Neural progenitor cell (in vitro differentiated cells): ENCODE results near the gene IKZF5. TPM values are rescaled to one million over a fixed set of nuclear protein-coding genes. Genes with fewer than 3 reads are reported as not detected.

Experiments
- DNase-seq: peaks from one replicate; pipeline ENCODE4 v3.0.0-alpha.2; 2016; ENCODE audit warnings: low spot score
- H2AFZ ChIP-seq: fragments of 200-600 bp; sonication (generic); replicated peaks from 2 replicates; pipeline ENCODE4 v1.6.1; 2016; ENCODE audit warnings: antibody characterized with exemption
- H3F3A ChIP-seq: fragments of 200-600 bp; sonication (generic); 2 replicates; pipeline ENCODE4 v1.6.1; 2016; ENCODE audit warnings: antibody characterized with exemption, low read depth
- H3K27ac ChIP-seq: fragments of 200-600 bp; sonication (generic); 2 replicates; pipeline ENCODE4 v1.5.1; 2016; ENCODE audit warnings: mild to moderate bottlenecking
- H3K27me3 ChIP-seq: fragments of 200-600 bp; sonication (generic); 2 replicates; pipeline ENCODE4 v1.6.1; 2016; ENCODE audit warnings: mild to moderate bottlenecking, moderate library complexity
- H3K36me3 ChIP-seq: fragments of 200-600 bp; sonication (generic); 2 replicates; pipeline ENCODE4 v1.5.1; 2016
- H3K4me1 ChIP-seq: fragments of 200-600 bp; sonication (generic); 2 replicates; pipeline ENCODE4 v1.6.1; 2016; ENCODE audit warnings: mixed run types
- H3K4me2 ChIP-seq: fragments of 200-600 bp; sonication (generic); 2 replicates; pipeline ENCODE4 v1.6.1; 2016
- H3K4me3 ChIP-seq: fragments of 200-600 bp; sonication (generic); 2 replicates; pipeline ENCODE4 v1.5.1; 2016
- H3K79me2 ChIP-seq: fragments of 200-600 bp; sonication (generic); 2 replicates; pipeline ENCODE4 v1.6.1; 2016; ENCODE audit warnings: low read depth
- H3K9ac ChIP-seq: fragments of 200-600 bp; sonication (generic); 2 replicates; pipeline ENCODE4 v1.6.1; 2016
- H3K9me3 ChIP-seq: fragments of 200-600 bp; sonication (generic); 2 replicates; pipeline ENCODE4 v1.5.1; 2016; ENCODE audit warnings: low read depth
- H4K20me1 ChIP-seq: fragments of 200-600 bp; sonication (generic); 2 replicates; pipeline ENCODE4 v1.6.1; 2016; ENCODE audit warnings: low read depth
- H3K27ac Mint-ChIP-seq: 3 replicates; pipeline ENCODE4 v1.8.0; 2021; ENCODE audit warnings: mixed read lengths
- H3K27me3 Mint-ChIP-seq: 2 replicates; pipeline ENCODE4 v1.8.0; 2022; ENCODE audit warnings: low read depth, mild to moderate bottlenecking, inconsistent platforms, moderate library complexity, mixed read lengths; ENCODE audit not compliant: insufficient read depth
- H3K36me3 Mint-ChIP-seq: 3 replicates; pipeline ENCODE4 v1.8.0; 2021; ENCODE audit warnings: mixed read lengths
- H3K4me1 Mint-ChIP-seq: 3 replicates; pipeline ENCODE4 v1.8.0; 2021; ENCODE audit warnings: mixed read lengths
- H3K4me3 Mint-ChIP-seq: 3 replicates; pipeline ENCODE4 v1.8.0; 2021; ENCODE audit warnings: mild to moderate bottlenecking, moderate library complexity, mixed read lengths
- H3K9me3 Mint-ChIP-seq: 3 replicates; pipeline ENCODE4 v1.8.0; 2020; ENCODE audit warnings: mixed read lengths
- CTCF ChIP-seq: fragments of 200-600 bp; sonication (generic); IDR thresholded peaks from 2 replicates; pipeline ENCODE4 v1.5.1; 2017; ENCODE audit warnings: antibody characterized with exemption, mild to moderate bottlenecking
- EZH2 ChIP-seq: fragments of 200-600 bp; sonication (generic); IDR thresholded peaks from 2 replicates; pipeline ENCODE4 v1.6.1; 2017; ENCODE audit warnings: antibody characterized with exemption, mild to moderate bottlenecking, moderate library complexity
- EZH2phosphoT487 ChIP-seq: fragments of 200-600 bp; sonication (generic); IDR thresholded peaks from 2 replicates; pipeline ENCODE4 v1.6.1; 2017; ENCODE audit warnings: antibody characterized with exemption
- total RNA-seq: library from RNA; depleted of rRNA; stranded (reverse); fragments of >200 nt; gene quantifications from 2 replicates; pipeline ENCODE4 v1.2.3, GENCODE V29; 2015; ENCODE audit warnings: low replicate concordance

The IKZF5 gene
- total RNA-seq, 1 donor from 2014 or later, result 10.7 TPM

GRCh38 chr10:123016228-123016627 is 7.6 kb upstream of the IKZF5 start:
- peaks cover 2% of the 10 kb centered on the region for H3F3A ChIP-seq
- peaks cover 8% of the 10 kb centered on the region for H3K4me1 ChIP-seq
- TF ChIP-seq EZH2phosphoT487 (no peak), EZH2 (no peak), CTCF (no peak)
- H4K20me1 ChIP-seq, result no peaks in the 10 kb centered on the region
- H3K4me2 ChIP-seq, result no peak overlapping the region
- no peaks in the 10 kb centered on the region for H3K9me3 ChIP-seq
- no peak overlapping the region for H3K4me3 Mint-ChIP-seq
- H3K4me1 Mint-ChIP-seq, result no peaks in the 10 kb centered on the region
- H3K27ac Mint-ChIP-seq, result no peak overlapping the region
- H3K27me3 Mint-ChIP-seq, result no peaks in the 10 kb centered on the region
- no peaks in the 10 kb centered on the region for H3K36me3 ChIP-seq
- no peaks in the 10 kb centered on the region for H3K79me2 ChIP-seq
- H3K9me3 Mint-ChIP-seq, result no peaks in the 10 kb centered on the region
- no peak overlapping the region for H3K27ac ChIP-seq
- no peaks in the 10 kb centered on the region for H3K27me3 ChIP-seq
- no peak overlapping the region for H2AFZ ChIP-seq
- no peak overlapping the region for H3K4me3 ChIP-seq
- no peak overlapping the region for H3K9ac ChIP-seq
- no peak for DNase-seq
- peaks cover 13% of the 10 kb centered on the region for H3K36me3 Mint-ChIP-seq

- Histone ChIP-seq H2AFZ (no peak overlapping the region), H3K9me3 (no peaks in the 10 kb centered on the region), H3K9ac (no peak overlapping the region), H4K20me1 (no peaks in the 10 kb centered on the region), H3K79me2 (peaks cover 9% of the 10 kb centered on the region), H3K27ac (no peak overlapping the region), H3K4me3 (no peak overlapping the region), H3K4me2 (no peak overlapping the region), H3K4me1 (peaks cover 5% of the 10 kb centered on the region), H3K27me3 (peaks cover 7% of the 10 kb centered on the region), H3K36me3 (no peaks in the 10 kb centered on the region), H3F3A (no peaks in the 10 kb centered on the region)
- Mint-ChIP-seq H3K4me1 (peaks cover 10% of the 10 kb centered on the region), H3K9me3 (no peaks in the 10 kb centered on the region), H3K36me3 (peaks cover 13% of the 10 kb centered on the region), H3K27me3 (no peaks in the 10 kb centered on the region), H3K4me3 (no peak overlapping the region), H3K27ac (no peak overlapping the region)
- TF ChIP-seq EZH2 (no peak), EZH2phosphoT487 (no peak), CTCF (no peak)
- no peak for DNase-seq
Observed at GRCh38 chr10:123014772-123015171, 6.2 kb upstream of the IKZF5 start.

- H3K27me3 ChIP-seq, result peaks cover 9% of the 10 kb centered on the region
- no peak overlapping the region for H3K27ac ChIP-seq
- TF ChIP-seq CTCF (no peak), EZH2phosphoT487 (no peak), EZH2 (no peak)
- Mint-ChIP-seq H3K9me3 (no peaks in the 10 kb centered on the region), H3K27me3 (peaks cover 4% of the 10 kb centered on the region), H3K36me3 (peaks cover 13% of the 10 kb centered on the region), H3K27ac (no peak overlapping the region), H3K4me1 (peaks cover 16% of the 10 kb centered on the region), H3K4me3 (no peak overlapping the region)
- H3K9ac ChIP-seq, result no peak overlapping the region
- no peaks in the 10 kb centered on the region for H3K36me3 ChIP-seq
- H3K4me2 ChIP-seq, result no peak overlapping the region
- no peak overlapping the region for H3K4me3 ChIP-seq
- peaks cover 5% of the 10 kb centered on the region for H3K4me1 ChIP-seq
- peaks cover 12% of the 10 kb centered on the region for H3K79me2 ChIP-seq
- H3F3A ChIP-seq, result no peaks in the 10 kb centered on the region
- H4K20me1 ChIP-seq, result no peaks in the 10 kb centered on the region
- H3K9me3 ChIP-seq, result no peaks in the 10 kb centered on the region
- no peak for DNase-seq
- H2AFZ ChIP-seq, result no peak overlapping the region
Observed at GRCh38 chr10:123013456-123014419, 5.1 kb upstream of the IKZF5 start.
